Putamen (tissue), 1 donor: ENCODE measurements around the gene ZC2HC1C.
"Not testable (repeated sequence)": the region's sequence is repeated elsewhere in the genome, so short reads cannot be mapped to it uniquely, and the experiment has no call there.

Experiments
- DNase-seq: peaks from one replicate; pipeline ENCODE4 v3.0.0-alpha.2; 2016; ENCODE audit warnings: low spot score

Gene ZC2HC1C

GRCh38 chr14:75094896-75095295, 25.5 kb downstream of the ZC2HC1C start:
- no peak for DNase-seq

GRCh38 chr14:75095690-75096089, 26.2 kb downstream of the ZC2HC1C start:
- no peak for DNase-seq

DNA sequence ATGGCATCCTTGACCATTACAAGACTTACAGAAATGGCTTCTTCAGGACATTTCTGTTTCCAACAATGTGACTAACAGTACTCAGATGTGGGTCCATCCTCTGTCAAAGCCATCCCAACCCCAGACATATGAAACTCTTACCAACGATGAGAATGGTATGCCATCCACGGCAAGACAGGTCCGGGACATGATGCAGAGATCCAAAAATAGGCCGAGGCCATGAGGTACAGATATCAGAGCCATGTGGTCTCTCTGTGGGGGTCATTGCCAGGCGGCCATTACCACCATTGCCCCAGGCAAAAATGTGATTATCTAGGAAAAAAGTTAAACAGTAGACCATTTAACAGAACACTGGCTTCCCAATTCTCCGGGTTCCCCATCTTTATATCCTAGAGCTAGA, 27.5 kb downstream of the ZC2HC1C start:
- no peak for DNase-seq

GRCh38 chr14:75098212-75098611, 28.8 kb downstream of the ZC2HC1C start:
- DNase-seq = no peak

DNA sequence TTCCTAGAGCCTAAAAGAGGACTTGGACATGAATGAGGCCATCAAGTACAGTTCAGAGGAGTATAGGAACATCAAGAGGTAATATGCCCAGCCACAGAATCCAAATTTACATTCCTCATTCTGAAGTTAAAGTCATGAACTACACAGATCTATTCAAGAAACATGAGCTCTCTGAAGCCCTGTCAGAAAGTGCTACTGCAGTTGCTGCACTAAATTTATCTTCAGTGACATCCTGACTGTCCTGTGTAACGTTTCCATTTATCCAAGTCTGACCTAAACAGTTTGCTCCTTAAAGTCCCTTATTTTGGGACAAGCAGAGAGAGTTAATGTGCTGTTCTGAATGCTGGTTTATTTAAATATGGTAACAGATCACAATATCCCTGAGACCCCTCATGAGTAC, 29.2 kb downstream of the ZC2HC1C start:
- DNase-seq = no peak

GRCh38 chr14:75101491-75101890, 32.0 kb downstream of the ZC2HC1C start:
- no peak for DNase-seq

GRCh38 chr14:75107186-75107585, 37.7 kb downstream of the ZC2HC1C start:
- DNase-seq = no peak

DNA sequence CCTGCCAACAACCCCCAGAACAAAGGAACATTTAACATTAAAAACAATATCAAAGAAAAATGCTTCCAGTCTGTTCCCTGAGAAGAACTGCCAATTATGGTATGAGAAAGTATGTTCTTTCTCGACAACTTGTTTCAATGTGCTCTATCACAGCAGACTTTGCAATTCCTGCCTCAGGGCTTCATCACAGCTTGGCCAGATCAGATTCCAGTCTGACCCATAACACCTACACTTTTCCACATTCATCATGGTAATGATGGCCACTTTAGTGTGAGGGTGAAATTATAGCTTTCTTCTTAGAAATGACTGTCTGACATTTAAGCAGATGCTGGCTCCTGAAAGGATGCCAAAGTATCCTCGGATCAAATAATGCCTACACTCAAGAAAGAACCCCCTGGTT, 40.4 kb downstream of the ZC2HC1C start:
- no peak for DNase-seq

DNA sequence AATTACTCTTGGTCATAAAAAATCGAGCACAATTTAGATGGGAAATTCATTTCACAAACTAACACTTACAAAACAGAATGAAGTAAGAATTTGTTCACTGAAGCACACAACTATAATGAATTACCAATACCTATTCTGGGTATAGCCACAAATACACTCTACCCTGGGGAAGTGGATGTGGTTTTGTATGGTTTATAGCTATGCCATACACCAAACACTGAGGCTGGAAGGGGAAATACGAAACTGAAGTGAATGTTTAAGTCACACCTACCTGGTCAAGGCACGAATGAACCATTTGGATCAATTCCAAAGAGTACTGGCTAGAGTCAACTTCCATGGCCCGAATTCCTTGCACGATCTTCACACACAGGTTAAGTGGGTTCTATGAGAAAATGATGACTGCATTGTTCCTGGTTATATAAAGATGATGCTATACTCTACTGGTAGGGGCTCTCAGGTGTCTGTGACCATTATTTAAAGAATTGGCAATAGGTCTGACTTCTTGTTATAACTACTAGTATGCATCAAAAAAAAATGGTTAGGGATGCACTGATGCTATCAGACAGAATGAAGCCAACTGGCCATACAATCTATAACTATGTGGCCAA, 44.6 kb downstream of the ZC2HC1C start:
- no peak for DNase-seq

GRCh38 chr14:75119056-75119455, 49.6 kb downstream of the ZC2HC1C start:
- no peak for DNase-seq

DNA sequence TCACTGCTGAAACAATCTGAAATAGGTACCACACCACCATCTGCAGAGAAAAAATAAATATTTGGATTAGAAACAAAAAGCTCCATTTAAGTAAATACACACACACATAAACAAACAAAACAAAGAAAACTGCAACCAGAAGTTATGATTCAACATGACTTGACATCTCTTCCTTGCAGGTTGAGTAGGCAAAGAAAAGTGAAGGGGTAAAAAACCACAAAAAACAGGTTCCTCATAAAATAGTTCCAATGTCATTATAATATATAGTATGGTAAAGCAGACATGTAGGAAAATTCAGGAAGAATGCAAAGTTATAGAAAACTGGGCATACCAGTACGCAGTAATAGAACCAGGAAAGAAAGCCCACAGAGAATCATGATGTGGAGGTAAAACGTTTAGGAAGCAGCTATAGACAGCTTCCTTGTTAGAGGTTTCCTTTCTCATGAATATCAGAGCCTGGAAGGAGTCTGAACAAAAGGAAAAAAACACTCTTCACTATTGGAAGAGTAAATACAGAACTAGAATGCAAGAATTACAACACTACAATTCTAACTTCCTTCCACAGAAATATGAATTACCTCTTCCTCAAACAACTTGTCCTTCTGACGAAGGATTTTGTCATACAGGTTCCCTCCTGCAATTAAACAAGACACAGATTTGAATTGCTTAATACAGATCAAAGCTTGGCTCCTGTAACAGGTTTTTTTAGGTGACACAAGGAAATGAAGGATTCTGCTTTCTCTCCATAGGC, 51.3 kb downstream of the ZC2HC1C start:
- DNase-seq = no peak

DNA sequence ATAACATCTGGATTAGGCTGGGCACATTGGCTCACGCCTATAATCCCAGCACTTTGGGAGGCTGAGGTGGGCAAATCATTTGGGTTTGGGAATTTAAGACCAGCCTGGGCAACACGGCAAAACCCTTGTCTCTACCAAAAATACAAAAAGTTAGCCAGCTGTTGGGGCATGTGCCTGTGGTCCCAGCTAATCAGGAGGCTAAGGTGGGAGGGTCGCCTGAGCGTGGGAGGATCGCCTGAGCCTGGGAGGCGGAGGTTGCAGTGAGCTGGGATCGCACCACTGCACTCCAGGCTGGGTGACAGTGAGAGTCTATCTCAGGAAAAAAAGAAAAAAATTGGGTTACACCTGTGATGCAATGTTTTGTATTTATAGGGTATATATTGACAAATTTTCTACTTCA, 52.1 kb downstream of the ZC2HC1C start:
- DNase-seq = no peak

GRCh38 chr14:75123991-75124390, 54.5 kb downstream of the ZC2HC1C start:
- DNase-seq = no peak

DNA sequence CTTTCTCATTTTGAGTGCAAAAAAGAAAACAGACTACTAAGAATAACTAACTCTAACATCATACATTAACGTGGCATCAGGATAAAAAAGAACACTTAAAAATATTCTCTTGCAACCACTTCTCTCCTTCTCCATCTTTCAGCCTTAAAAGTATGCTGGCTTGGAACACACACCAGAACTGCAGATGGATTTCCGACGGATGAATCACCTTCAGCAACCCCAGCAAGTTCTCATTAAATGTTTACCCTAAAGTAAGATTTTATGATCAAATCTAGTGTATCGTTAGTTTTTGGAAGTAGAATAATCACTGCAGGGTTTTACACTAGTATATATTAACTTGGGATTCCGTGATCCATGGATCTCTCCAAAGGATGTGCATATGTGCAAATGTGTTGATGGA, 56.2 kb downstream of the ZC2HC1C start:
- DNase-seq = no peak

GRCh38 chr14:75126121-75126544, 56.7 kb downstream of the ZC2HC1C start:
- DNase-seq = no peak

GRCh38 chr14:75126679-75127473, 57.4 kb downstream of the ZC2HC1C start, which contains the start of gene NEK9:
NEK9 (minus strand) TSS chr14:75127048; CDS start chr14:75126921, 127 bp downstream.
- peak; percentile 92 for DNase-seq

DNA sequence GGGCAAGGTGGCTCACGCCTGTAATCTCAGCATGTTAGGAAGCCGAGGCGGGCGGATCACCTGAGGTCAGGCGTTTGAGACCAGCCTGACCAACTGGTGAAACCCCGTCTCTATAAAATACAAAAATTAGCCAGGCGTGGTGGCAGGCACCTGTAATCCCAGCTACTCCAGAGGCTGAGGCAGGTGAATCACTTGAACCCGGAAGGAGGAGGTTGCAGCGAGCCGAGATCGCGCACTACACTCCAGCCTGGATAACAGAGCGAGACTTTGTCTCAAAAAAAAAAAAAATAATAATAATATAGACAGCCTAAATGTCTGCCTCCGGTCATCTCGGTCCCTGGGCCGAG, 58.0 kb downstream of the ZC2HC1C start:
- DNase-seq = not testable (repeated sequence)

DNA sequence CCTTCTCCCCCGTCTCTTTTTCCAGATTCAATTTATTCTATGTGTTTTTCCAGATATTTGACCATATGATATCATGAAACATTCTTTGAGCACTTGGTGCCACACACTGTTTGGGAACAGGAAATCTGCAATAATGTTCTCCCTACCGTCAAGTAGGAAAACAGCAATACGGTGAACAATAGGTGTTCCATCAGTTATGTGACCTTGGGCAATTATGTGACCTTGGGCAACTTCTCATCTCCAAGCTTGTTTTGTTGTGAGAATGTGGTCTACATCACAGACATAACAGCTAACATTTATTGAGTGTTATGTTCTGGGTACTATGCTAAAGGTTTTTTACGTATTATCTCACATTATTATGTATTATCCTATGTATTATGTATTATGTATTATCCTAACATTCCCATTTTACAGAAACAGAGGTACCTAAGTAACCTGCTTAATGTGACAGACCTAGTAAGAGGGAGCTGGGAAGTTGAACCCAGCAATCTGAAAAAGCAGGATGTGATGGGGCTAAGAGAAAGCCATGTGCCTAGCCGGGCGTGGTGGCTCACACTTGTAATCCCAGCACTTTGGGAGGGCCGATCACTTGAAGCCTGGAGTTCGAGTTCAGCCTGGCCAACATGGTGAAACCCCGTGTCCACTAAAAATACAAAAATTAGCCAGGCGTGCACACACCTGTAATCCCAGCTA, 58.6 kb downstream of the ZC2HC1C start:
- no peak for DNase-seq

DNA sequence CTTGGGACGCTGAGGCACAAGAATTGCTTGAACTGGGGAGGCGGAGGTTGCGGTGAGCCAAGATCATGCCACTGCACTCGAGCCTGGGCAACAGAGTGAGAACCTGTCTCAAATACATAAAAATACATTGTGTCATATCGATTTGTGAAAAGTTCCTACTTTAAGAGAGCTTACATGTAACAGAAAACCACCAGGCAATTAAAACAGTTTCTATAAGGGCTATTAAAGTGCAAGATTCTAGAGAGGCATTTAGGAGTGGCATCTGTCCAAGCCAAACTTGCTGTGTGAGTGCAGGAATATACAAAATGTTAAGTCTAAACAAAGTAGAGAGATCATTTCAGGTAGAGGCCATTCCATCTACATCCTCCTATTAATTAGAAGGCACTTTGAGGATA, 59.2 kb downstream of the ZC2HC1C start:
- no peak for DNase-seq
